Thymus (tissue), 11 donors: ENCODE data around the gene TMEM272. TPM values are rescaled to one million over a fixed set of nuclear protein-coding genes. Genes with fewer than 3 reads are reported as not detected.
A peak's percentile ranks its signal among the peaks of the same experiment; 100 is the strongest.

Experiments used
- DNase-seq, 9 donors: peaks; one replicate each; pipeline ENCODE4 v3.0.0-alpha.2; 2013; ENCODE audit warnings: low spot score in 9 of 9, low read depth in 6 of 9, missing footprints in 1 of 9
- H3K27ac ChIP-seq, 2 donors: one replicate each; pipeline ENCODE4 v1.5.1; 2013; ENCODE audit warnings: control low read depth in 1 of 2, low read depth in 1 of 2, low read length in 1 of 2, mild to moderate bottlenecking in 1 of 2, moderate library complexity in 1 of 2
- H3K27me3 ChIP-seq, 2 donors: one replicate each; pipeline ENCODE4 v1.5.1; 2013; ENCODE audit warnings: low read length in 1 of 2; ENCODE audit not compliant: control insufficient read depth in 2 of 2, insufficient read depth in 1 of 2
- H3K36me3 ChIP-seq, 2 donors: one replicate each; pipeline ENCODE4 v1.5.1; 2013; ENCODE audit warnings: low read length in 1 of 2, mild to moderate bottlenecking in 1 of 2, moderate library complexity in 1 of 2; ENCODE audit not compliant: control insufficient read depth in 2 of 2, insufficient read depth in 2 of 2
- H3K4me1 ChIP-seq, 2 donors: one replicate each; pipeline ENCODE4 v1.5.1; 2013; ENCODE audit warnings: low read length in 2 of 2; ENCODE audit not compliant: control insufficient read depth in 2 of 2, insufficient read depth in 2 of 2
- H3K4me3 ChIP-seq, 2 donors: one replicate each; pipeline ENCODE4 v1.5.1; 2013; ENCODE audit warnings: low read length in 2 of 2, control low read depth in 1 of 2, mild to moderate bottlenecking in 1 of 2
- H3K9me3 ChIP-seq, 2 donors: one replicate each; pipeline ENCODE4 v1.5.1; 2013; ENCODE audit warnings: low read length in 1 of 2, mild to moderate bottlenecking in 1 of 2; ENCODE audit not compliant: control insufficient read depth in 2 of 2, insufficient read depth in 1 of 2
- WGBS: extraction: QIAGEN DNeasy Blood & Tissue Kit; methylation state at CpG from one replicate; pipeline ENCODE4 v1.1.7; 2013; 5-methylcytosine and 5-hydroxymethylcytosine counted together
- polyA plus RNA-seq: library from polyadenylated mRNA; stranded (reverse); fragments of 200-250 nt; gene quantifications from one replicate; pipeline ENCODE4 v1.2.3, GENCODE V29; 2013
- total RNA-seq: library from RNA; stranded (reverse); fragments of 120-200 nt; gene quantifications from one replicate; pipeline ENCODE4 v1.2.4, GENCODE V29; 2013
- donor health status: healthy.

TMEM272 gene
- total and polyA plus RNA-seq, 2 donors = 0.38 to 0.68 TPM

- peaks cover 0 to 13% of the 10 kb centered on the region in 2 donors for H3K4me1 ChIP-seq
- 94% methylated on average over 7 of the region's 7 CpGs for WGBS
- no peak overlapping the region for H3K27ac ChIP-seq
- no peaks in the 10 kb centered on the region for H3K27me3 ChIP-seq
- no peak overlapping the region for H3K4me3 ChIP-seq
- H3K9me3 ChIP-seq = no peaks in the 10 kb centered on the region
- H3K36me3 ChIP-seq = no peaks in the 10 kb centered on the region
- DNase-seq = no peak
These were observed 48.4 kb downstream of the TMEM272 start for GRCh38 chr13:51796546-51796945.

- WGBS = 96% methylated on average over 2 of the region's 2 CpGs
- H3K27me3 ChIP-seq = no peaks in the 10 kb centered on the region
- peaks cover 0 to 11% of the 10 kb centered on the region in 2 donors for H3K4me1 ChIP-seq
- H3K27ac ChIP-seq = no peak overlapping the region
- H3K36me3 ChIP-seq = no peaks in the 10 kb centered on the region
- no peak for DNase-seq
- H3K9me3 ChIP-seq = no peaks in the 10 kb centered on the region
- H3K4me3 ChIP-seq = no peak overlapping the region
These were observed 49.6 kb downstream of the TMEM272 start for GRCh38 chr13:51795419-51795818.

GRCh38 chr13:51794964-51795363 lies 50.0 kb downstream of the TMEM272 start:
- Histone ChIP-seq H3K27me3 (no peaks in the 10 kb centered on the region), H3K27ac (no peak overlapping the region), H3K4me1 (peaks cover 0 to 11% of the 10 kb centered on the region in 2 donors), H3K9me3 (no peaks in the 10 kb centered on the region), H3K4me3 (no peak overlapping the region), H3K36me3 (no peaks in the 10 kb centered on the region)
- DNase-seq = no peak
- WGBS = 65% methylated on average over 4 of the region's 4 CpGs

GRCh38 chr13:51793570-51794271 lies 51.3 kb downstream of the TMEM272 start:
- no peaks in the 10 kb centered on the region for H3K9me3 ChIP-seq
- H3K36me3 ChIP-seq = no peaks in the 10 kb centered on the region
- no peak overlapping the region for H3K4me3 ChIP-seq
- DNase-seq = peak in 2 of 9 donors; percentile 34 to 62
- H3K4me1 ChIP-seq = peaks cover 0 to 11% of the 10 kb centered on the region in 2 donors
- no peaks in the 10 kb centered on the region for H3K27me3 ChIP-seq
- whole genome bisulfite sequencing = 23% methylated on average over 6 of the region's 6 CpGs
- peak overlapping the region; percentile 8 to 14 for H3K27ac ChIP-seq

- Histone ChIP-seq H3K9me3 (no peaks in the 10 kb centered on the region), H3K27ac (no peak overlapping the region), H3K4me3 (no peak overlapping the region), H3K27me3 (no peaks in the 10 kb centered on the region), H3K36me3 (no peaks in the 10 kb centered on the region), H3K4me1 (no peaks in the 10 kb centered on the region)
- WGBS = 93% methylated on average over 10 of the region's 10 CpGs
- DNase-seq = no peak
These were observed 58.3 kb downstream of the TMEM272 start for GRCh38 chr13:51786425-51787265.

- WGBS = 82% methylated on average over 12 of the region's 12 CpGs
- no peak for DNase-seq
- Histone ChIP-seq H3K4me1 (no peaks in the 10 kb centered on the region), H3K4me3 (no peak overlapping the region), H3K36me3 (no peaks in the 10 kb centered on the region), H3K27ac (no peak overlapping the region), H3K27me3 (no peaks in the 10 kb centered on the region), H3K9me3 (no peaks in the 10 kb centered on the region)
These were observed 59.1 kb downstream of the TMEM272 start for GRCh38 chr13:51785712-51786424.

- no peak overlapping the region for H3K4me3 ChIP-seq
- H3K9me3 ChIP-seq = no peaks in the 10 kb centered on the region
- no peak for DNase-seq
- H3K27ac ChIP-seq = no peak overlapping the region
- H3K36me3 ChIP-seq = no peaks in the 10 kb centered on the region
- no peaks in the 10 kb centered on the region for H3K27me3 ChIP-seq
- WGBS = 100% methylated on average over 1 of the region's 1 CpG
- H3K4me1 ChIP-seq = no peaks in the 10 kb centered on the region
These were observed 60.9 kb downstream of the TMEM272 start for GRCh38 chr13:51784097-51784496.

- WGBS = 97% methylated on average over 9 of the region's 9 CpGs
- H3K9me3 ChIP-seq = no peaks in the 10 kb centered on the region
- no peak overlapping the region for H3K4me3 ChIP-seq
- no peaks in the 10 kb centered on the region for H3K27me3 ChIP-seq
- no peak overlapping the region for H3K27ac ChIP-seq
- H3K4me1 ChIP-seq = no peaks in the 10 kb centered on the region
- H3K36me3 ChIP-seq = no peaks in the 10 kb centered on the region
- no peak for DNase-seq
These were observed 61.4 kb downstream of the TMEM272 start for GRCh38 chr13:51783428-51784094.
